ENCODE results near the gene ACTR10.

The ACTR10 gene

DNA sequence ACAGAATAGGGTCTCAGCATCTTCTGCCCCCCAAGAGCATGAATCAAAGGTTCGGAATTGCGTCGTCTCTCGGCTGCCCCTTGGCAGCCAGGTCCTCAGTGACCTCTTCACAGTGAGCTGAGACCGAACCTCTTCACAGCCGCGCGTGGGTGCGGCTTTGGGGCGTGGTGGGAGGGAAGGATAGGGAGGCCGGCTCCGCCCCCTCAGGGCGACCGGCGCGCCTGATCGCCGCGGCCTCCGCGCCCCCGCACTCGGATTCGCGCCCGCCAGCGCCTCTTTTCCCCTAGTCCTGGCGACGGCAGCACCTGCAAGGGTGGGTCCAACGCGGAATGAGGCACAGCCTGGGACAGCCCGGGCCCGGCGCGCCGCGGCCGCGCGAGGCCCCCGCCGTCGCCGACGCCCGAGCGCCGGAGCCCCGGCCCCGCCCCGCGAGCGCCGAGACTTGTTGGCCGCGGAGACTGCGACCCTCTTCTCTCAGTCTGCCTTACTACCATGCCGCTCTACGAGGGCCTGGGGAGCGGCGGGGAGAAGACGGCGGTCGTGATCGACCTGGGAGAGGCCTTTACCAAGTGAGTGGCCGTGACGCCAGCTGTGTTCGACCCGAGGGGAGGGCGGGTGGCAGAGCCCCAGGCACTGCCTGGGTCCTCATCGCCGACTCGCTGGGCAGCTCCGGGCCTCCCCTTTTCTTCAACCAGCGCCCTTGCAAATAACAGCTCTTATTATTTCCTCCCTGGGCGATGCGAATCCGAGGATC is at the start of gene ACTR10:
TSS of gene ACTR10 (plus strand) at position 424 of the 754 bp plus-strand sequence. CDS start at position 493, 69 bp downstream.
- DNase-seq: peak; percentile 55 to 83

DNA sequence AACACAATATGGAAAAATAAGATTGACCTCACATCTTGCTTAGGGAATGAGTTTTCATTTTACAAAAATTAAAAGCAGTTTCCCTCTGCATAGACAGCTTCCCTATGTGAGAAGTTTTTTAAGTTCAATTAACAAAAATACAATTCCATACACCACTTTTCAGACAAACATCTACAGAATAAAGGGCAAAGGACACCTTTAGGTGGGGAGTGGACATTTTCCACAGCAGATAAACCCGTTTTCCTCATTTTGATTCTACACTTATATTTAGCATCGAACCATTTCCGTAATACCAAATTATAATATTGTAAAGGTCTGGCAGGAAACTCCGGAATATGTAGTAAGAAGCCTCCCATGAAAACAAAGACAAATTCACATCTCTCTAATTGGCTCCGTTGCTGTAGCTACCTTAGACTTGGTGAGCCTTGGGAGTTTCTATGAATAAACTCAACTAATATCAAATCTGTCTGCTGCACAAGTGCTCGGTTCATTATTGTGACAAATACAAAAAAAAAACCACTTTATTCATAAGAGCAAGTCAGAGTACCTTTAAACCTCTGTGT is 49.6 kb upstream of the ACTR10 start:
- DNase-seq: no peak

DNA sequence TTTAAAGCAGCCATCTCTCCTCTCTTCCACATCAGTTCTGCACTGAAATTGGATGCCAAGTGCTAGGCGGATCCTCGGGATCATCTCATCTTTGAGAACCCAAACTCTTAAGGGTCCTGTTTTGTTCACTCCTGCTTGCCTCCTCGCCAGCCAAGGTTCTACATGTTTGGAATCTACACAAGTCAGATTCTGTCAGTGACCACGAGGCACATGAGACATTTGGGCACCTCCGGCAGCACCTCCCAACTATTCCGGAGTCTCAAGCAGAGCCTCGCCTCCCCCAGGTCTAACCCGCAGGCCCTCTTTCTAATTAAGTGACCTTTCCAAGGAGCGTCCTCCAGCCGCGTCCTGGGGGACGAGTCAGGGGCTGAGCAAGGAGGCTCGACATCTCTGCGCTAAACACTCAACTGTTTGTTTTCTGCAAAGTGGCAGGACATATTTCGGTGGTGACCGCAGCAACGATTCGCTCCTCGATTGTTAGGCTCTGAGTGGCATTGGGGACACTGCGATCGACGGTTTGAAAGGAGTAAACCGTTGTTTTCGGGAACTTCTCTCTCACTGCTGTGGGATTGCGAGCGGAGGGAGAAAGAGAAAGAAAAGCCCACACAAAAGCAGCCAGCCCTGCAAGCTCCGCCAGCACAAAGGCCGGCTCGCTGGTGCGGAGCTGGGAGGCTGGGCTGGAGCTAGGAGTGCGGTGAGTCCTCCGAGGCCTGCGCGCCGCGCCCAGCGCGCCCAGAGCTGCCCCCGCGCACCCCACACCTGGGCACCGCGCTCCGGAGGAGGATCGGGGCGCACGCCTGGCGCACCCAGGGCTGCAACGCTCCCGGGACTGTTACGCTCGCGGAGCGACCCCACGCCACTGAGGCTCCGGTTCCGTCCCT is 48.6 kb upstream of the ACTR10 start:
- DNase-seq: no peak

DNA sequence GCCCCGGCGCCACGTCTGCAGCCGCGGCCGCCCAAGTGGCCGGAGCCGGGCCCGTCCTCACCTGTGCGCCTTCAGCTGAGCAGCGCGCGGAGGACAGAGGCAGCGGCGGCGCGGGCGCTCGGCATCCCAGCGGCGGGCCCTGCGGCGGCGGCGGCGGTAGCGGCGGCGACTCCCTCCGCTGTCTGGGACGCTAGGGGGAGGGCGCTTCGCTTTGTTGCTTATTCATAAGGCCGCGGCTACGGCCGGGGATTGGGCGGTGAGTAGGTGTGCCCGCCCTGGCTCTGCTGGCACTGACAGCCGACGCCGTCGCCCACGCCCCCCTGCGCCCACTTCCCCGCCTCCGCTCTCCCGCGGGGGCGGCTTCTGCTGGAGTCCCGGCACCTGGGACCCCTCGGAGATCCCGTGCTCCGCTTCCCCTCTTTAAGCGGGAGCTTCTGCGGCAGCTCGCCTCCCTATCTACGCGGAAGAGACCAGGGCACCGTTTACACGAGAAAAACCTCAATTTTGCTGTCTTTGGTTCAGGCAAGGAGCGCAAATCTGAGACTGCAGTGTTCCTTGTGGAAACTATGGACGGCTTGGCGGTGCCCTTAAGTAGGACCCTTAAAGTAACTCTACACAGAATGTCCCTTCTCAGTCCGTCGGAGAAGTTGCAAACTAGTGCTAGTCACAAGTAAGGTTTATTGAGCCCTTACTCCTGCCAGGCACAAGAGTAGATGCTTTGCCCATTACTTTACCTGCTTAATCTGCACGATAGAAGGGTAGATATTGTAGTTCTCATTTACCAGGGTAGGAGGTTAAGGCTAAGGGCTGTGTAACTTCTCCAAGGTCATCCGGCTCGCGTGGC is 47.7 kb upstream of the ACTR10 start, which contains the start of gene ARMH4:
TSS of gene ARMH4 (minus strand) at position 200 of the 844 bp plus-strand sequence. CDS start 12,855 bp downstream, outside the sequence.
- peak; percentile 20 to 81 for DNase-seq

DNA sequence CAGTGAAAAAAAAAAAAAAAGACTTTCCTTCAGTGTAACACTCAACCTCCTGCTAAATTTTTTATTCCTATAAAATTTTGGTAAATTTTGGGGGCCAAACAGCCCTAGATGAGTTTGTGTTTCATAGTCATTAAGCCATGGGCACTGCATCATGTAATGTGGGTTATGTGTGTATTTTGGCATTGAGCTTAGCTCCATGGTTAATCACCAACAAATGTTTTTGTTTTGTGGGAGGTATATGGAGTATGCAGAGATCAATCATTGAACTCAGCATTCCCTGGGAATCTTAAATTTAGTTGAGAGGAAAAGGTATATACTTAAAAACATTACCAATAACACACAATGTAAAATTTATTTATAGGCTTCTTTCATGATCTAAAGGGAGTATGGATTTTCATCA is 39.4 kb upstream of the ACTR10 start:
- no peak for DNase-seq

DNA sequence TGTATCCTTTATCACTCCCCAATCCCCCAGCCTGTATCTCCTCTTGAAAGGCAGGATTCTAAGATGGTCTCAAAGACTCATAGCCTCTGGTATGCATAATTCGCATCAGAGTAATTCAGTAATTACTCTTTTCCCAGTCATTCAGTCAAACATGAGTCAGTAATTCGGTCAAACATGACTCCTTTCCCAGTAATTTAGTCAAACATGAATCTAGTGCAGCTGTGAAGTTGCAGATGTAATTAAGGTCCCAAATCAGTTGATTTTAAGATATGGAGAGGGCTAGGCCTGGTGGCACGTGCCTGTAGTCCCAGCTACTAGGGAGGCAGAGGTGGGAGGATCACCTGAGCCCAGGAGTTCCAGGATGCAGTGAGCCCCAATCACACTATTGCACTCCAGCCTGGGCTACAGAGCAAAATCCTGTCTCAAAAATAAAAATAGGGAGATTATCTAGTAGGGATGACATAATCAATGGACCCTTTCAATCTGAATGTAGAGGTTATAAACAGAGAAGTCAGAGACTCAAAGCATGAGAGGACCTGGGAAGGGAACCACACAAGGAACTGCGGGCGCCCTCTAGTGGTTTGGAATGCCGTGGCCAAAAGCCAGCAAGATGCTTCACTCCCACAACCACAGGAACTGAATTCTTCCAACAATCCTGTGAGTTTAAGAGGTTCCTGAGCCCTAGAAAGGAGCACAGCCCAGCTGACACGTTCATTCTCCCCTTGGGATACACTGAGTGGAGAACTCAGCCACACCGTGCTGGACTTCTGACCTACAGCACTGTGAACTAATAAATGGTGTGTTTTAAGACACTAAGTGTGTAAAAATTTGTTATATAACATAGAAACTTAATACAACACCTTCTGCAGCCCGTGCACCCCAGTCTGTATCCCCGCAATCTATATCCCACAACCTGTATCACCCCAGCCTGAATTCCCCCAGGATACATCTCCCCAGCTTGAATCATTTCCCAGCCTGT is 33.7 kb upstream of the ACTR10 start:
- DNase-seq: peak; percentile 83 to 88

DNA sequence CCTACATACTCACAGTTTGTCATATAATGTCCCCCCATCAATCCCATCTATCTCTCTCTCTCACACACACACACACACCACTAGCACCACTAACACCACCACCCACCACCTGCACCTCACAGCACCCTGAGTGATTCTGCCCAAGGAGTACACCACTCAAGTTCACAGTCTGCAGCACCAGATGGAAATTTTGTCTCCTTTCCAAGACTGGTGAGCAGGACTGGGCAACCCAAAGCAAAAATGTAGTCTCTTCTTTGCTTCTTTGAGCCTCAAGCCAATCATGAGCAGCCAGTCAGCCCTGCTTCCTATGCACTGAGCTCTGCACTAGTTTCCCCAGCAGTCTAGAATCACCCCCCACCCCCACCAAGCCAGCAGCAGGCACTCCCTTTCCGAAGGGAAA is 32.9 kb upstream of the ACTR10 start:
- DNase-seq: peak; percentile 45 to 81

DNA sequence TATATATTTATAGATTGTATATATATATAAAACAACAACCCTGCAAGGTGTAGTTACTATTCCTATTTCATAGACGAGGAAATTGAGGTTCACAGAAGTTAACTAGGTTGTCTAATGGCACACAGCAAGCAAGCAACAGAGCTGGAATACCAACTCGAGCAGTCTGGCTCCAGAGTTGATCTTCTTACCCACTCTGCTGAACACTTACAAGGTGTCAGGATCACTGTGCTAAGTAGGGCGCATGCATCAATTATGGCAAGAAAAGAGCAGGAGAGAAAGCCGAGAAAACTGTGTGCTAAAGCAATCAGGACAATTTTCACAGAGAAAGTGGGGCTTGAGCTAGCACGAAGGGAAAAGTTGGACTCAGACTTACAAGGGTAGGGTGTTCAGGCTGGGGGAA is 32.1 kb upstream of the ACTR10 start:
- no peak for DNase-seq

DNA sequence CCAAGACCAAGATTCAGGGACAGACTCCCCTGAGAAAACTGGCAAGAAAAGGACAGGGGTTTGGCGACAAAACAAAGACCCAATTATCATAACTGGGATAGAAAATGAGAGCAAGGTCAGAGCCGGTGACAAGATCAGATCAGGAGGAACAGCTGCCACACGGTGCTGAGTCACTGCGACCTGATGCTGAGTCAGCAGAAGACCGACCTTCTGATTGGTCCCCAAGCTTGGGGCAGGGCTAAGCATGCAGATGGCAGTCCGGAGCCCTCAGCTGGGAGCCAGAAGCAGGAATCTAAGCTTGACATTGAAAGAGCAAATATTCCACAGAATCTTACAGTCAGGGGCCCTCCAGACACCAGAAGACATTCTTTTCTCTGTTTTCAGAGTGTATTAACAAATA is 28.9 kb upstream of the ACTR10 start:
- DNase-seq: peak; percentile 76 to 90

DNA sequence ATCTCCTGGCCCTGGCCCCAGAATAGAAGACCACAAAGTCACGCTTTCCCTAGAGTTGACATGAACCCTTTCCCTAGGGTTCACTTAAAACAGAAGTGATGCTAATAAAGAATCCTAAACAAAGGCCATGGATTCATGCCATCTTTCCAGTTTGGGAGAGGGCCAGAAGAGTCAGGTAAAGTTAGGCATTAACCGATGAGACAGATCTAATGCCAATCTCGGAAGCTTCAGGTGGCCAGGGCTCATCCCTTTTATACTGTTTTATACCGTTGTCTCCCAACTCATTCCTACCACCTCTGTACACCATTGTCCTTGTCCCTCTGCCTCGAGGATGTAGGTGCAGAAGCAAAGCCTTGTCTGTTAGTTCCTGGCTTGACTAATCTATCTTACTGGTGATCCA is 22.8 kb upstream of the ACTR10 start:
- no peak for DNase-seq

- DNase-seq: no peak
Observed at GRCh38 chr14:58189176-58189575, 10.8 kb upstream of the ACTR10 start.

- DNase-seq: no peak
Observed at GRCh38 chr14:58191763-58192601, 8.0 kb upstream of the ACTR10 start.

GRCh38 chr14:58193542-58193941 is 6.4 kb upstream of the ACTR10 start:
- no peak for DNase-seq

DNA sequence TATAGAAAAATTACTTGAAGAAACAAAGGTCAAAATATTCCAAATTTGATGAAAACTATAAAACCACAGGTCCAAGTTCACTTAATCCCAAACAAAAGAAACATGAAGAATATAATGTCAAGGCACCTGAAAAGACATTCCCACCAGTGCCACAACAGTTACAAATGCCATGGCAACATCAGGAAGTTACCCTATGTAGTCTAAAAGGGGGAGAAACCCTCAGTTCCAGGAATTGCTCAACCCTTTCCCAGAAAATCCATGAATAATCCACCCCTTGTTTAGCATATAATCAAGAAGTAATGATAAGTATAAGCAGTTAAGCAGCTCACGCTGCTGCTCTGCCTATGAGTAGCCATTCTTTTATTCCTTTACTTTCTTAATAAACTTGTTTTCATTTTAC is 3.8 kb upstream of the ACTR10 start:
- DNase-seq: no peak

- DNase-seq: no peak
Observed at GRCh38 chr14:58198086-58198485, 1.9 kb upstream of the ACTR10 start.

DNA sequence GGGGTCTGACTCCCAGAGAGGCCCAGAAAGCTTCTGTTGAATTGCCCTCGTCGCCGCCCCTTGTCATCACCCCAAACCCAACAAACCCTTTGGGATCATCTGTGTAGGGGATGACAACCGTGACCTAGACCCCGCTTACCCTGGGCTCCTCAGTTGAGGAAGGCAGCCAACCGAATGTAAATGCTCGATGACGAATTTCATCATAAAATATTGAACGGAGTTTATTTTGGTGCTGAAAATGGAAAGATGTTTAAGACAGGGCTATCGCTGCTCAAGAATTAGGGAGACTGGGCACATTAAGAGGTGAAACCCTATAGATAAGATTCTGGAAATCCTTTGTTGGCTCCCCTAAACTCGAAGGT is 512 bp downstream of the ACTR10 start:
- DNase-seq: no peak

DNA sequence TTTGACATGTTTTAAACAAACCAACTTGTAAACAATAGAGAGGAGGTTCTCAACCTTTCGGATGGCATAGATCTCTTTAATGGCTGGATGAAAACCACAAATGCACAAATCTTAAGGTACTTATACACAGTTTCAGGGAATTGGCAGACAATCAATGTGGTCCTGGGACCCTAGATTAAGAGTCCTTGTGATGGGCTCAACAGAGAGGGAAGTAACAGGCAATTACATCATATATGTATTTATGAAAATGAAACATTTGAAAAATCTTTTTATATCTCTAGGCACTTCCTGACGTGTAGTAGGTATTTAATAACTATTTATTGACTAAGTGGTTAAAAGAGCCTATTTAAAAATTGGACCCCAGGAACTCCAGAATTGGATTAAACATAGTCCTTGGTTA is 897 bp downstream of the ACTR10 start:
- DNase-seq: no peak

- DNase-seq: no peak
Observed at GRCh38 chr14:58213176-58213575, 13.2 kb downstream of the ACTR10 start.

- no peak for DNase-seq
Observed at GRCh38 chr14:58215191-58215914, 15.4 kb downstream of the ACTR10 start.

GRCh38 chr14:58216544-58216943 is 16.6 kb downstream of the ACTR10 start:
- no peak for DNase-seq
